GM19238 (cell line): Measurements from ENCODE around the gene MCEMP1.
A peak's percentile ranks its signal among the peaks of the same experiment; 100 is the strongest.

ENCODE experiments used
- DNase-seq: peaks from one replicate; pipeline ENCODE4 v3.0.0; 2011; ENCODE audit warnings: low spot score; ENCODE audit not compliant: insufficient read length

The MCEMP1 gene

GRCh38 chr19:7670790-7671189 is 6.1 kb upstream of the MCEMP1 start:
- no peak for DNase-seq

- no peak for DNase-seq
Observed at GRCh38 chr19:7672522-7672921, 4.4 kb upstream of the MCEMP1 start.

DNA sequence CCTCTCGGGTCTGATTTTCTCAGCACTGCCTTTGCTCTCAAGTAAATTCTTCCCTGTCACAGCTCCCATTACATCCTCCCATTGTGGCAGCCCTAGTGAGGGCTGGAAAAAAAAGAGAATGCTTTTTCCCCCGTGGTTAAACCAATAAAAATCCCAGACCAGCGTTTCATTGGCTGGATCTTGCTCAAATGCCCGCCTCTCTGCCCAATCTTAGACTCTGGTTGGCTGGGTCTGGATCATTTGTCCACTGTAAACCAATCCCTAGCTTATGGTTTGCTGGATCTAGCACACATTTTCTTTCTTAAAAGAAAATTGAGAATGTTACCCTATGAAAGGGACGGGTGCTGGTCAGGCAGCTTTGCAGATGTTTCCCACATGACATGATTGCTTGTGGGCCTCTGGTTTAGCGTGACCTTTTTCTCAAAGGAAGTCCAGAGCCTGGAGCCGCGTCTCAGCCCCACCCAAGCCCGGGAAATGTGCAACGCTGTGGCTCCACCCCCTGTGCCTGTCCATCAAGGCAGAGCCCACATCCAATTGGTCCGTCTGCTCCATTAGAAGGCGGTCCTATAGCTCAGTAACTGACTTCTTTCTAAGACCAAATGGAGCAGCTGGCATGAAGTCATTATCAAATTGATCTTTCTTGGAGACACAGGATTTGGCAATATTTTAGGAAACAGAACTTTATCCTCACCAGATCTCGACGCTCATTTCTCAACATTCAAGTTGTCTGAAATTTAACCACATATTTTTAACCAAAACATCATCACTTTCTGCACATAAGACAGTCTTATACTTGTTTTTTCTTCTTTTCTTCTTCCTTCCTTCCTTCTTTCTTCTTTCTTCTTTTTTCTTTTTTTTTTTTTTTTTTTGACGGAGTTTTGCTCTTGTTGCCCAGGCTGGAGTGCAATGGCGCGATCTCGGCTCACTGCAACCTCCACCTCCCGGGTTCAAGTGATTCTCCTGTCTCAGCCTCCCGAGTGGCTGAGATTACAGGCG is 2.6 kb upstream of the MCEMP1 start:
- no peak for DNase-seq

GRCh38 chr19:7676376-7676775 is 514 bp upstream of the MCEMP1 start:
- no peak for DNase-seq

DNA sequence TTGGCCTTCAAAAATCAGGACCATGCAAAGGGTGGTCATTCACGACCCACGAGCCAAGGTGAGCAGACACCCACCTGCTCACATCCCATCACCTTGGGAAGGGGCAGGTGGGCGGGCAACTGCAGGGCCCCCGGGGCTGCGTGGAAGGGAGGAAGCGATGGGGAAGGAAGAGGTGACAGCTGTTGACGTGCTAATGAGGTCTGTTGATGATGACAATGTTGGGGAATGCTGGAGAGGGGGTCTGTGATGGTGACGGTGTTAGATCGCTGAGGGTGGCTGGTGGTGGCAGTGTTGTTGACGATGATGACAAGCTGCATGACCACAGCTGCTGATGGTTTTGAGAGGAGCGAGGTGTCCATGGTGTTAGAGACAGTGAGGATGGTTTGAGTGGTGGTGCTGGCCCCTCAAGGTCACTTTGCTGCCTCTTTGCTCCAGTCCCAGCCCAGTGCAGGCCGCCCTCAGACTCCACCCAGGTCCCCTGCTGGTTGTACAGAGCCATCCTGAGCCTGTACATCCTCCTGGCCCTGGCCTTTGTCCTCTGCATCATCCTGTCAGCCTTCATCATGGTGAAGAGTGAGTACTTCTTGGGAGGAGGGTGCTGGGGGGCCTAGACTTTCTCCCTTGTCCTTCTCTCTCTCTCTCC is 900 bp downstream of the MCEMP1 start:
- no peak for DNase-seq

DNA sequence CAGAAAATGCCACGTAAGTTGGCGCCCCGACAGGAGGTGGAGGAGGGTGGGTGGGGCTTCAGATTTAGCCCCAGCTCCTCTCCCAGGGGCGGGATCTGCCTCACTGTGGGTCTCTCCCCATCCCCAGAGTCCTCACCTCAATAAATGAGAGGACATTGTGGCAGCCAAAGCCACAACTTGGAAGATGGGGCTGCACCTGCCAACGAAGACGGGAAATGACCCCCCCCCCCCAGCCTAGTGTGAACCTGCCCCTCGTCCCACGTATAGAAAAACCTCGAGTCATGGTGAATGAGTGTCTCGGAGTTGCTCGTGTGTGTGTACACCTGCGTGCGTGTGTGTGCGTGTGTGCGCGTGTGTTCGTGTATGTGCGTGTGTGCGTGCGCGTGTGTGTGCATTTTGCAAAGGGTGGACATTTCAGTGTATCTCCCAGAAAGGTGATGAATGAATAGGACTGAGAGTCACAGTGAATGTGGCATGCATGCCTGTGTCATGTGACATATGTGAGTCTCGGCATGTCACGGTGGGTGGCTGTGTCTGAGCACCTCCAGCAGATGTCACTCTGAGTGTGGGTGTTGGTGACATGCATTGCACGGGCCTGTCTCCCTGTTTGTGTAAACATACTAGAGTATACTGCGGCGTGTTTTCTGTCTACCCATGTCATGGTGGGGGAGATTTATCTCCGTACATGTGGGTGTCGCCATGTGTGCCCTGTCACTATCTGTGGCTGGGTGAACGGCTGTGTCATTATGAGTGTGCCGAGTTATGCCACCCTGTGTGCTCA is 2.3 kb downstream of the MCEMP1 start:
- peak; percentile 62 for DNase-seq

DNA sequence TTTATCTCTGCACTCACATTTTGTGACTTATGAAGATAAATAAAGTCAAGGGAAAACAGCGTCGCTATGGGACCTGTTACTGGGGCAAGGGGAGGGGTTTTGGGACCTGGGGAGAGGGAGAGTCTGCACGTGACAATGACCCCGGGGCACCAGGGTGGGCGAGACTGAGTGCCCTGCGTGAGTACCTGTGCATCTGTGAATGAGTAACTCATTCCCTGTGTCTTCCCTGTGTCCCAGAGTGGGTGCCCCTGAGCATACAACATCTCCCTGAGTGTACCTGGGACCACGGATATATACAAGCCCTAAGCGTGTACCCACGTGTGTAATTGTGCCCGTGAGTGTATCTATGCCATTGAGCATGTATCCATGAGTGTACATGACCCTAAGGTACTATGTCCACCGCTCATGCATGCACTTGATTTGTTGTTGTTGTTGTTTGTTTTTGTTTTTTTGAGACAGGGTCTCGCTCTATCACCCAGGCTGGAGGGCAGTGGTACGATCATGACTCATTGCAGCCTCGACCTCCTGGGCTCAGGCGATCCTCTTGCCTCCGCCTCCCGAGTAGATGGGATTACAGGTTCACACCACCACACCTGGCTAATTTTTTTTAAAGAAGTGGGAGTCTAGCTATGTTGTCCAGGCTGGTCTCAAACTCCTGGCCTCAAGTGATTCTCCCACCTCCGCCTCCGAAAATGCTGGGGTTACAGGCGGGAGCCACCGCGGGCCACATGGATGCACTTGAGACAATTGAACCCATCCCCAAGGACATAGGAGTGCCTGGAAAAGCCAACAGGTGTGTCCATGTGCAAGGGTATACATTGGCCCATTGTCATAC is 3.1 kb downstream of the MCEMP1 start:
- DNase-seq: no peak

DNA sequence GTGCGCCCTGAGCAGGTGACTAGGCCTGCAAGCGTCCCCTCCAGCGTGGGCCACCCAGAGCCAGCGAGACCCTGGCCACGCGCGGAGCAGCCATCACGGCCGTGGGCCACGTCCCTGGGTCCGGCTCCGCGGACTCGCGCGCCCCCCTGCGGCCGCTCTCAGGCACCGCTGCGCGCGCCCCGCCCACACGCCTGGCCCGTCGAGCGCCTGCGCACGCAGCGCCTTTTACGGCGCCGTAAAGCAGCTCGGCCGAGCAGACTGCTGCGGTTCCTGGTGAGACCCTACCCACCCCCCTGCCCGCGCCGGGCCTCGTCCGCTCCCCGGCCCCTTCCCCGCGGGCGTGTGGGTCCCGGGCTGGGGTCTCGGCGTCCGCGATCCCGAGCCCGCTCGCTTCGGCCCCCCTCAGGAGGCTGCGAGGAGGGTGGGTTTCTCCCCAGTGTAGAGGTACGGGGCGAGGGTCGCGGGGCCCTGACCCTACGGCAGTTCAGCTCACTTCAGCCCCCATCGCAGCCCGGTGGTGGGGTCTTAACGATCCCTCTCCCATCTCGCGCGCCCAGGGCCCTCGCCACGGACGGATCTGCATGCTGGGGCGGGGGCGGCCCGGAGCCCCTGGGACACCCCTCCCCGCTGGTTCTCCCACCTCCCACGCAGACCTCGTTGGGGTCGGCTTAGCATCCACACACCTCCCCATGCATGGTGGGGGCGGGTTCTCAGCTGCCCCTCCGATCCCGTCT is 3.9 kb downstream of the MCEMP1 start, which contains the start of gene TRAPPC5:
TSS of gene TRAPPC5 (plus strand) at position 228 of the 734 bp plus-strand sequence. CDS start 1,421 bp downstream, outside the sequence.
- peak; percentile 83 for DNase-seq

- peak; percentile 89 for DNase-seq
Observed at GRCh38 chr19:7681340-7682174, 4.7 kb downstream of the MCEMP1 start.

DNA sequence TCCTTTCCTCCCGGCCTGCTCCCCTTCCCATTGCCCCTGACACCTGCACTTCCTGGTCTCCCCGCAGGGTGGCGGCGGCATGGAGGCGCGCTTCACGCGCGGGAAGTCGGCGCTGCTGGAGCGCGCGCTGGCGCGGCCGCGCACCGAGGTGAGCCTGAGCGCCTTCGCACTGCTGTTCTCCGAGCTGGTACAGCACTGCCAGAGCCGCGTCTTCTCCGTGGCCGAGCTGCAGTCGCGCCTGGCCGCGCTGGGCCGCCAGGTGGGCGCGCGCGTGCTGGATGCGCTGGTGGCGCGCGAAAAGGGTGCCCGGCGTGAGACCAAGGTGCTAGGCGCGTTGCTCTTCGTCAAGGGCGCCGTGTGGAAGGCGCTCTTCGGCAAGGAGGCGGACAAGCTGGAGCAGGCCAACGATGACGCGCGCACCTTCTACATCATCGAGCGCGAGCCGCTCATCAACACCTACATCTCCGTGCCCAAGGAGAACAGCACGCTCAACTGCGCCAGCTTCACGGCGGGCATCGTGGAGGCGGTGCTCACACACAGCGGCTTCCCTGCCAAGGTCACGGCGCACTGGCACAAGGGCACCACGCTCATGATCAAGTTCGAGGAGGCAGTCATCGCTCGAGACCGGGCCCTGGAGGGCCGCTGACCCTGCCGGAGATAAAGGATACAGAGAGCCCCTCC is 5.4 kb downstream of the MCEMP1 start:
- no peak for DNase-seq

GRCh38 chr19:7685546-7686445 is 8.9 kb downstream of the MCEMP1 start:
- DNase-seq: no peak

GRCh38 chr19:7687177-7687576 is 10.3 kb downstream of the MCEMP1 start:
- no peak for DNase-seq

GRCh38 chr19:7689165-7689564 is 12.3 kb downstream of the MCEMP1 start:
- no peak for DNase-seq

DNA sequence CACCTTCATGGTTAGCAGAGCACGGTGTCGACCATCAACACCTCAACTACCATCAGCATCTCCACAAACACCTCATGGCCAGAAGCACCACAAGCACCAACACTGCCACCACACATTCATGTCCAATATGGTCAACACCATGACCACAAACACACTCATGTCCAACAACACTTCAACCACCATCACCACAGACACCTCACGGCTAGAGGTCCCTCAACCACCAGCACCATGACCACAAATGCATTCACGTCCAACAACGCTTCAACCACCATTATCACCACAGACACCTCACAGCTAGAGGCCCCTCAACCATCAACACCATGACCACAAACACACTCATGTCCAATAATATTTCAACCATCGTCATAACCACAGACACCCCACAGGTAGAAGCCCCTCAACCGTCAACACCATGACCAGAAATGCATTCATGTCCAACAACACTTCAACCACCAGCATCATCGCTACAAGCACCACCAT is 13.9 kb downstream of the MCEMP1 start:
- DNase-seq: no peak

GRCh38 chr19:7691497-7691896 is 14.6 kb downstream of the MCEMP1 start:
- DNase-seq: no peak

DNA sequence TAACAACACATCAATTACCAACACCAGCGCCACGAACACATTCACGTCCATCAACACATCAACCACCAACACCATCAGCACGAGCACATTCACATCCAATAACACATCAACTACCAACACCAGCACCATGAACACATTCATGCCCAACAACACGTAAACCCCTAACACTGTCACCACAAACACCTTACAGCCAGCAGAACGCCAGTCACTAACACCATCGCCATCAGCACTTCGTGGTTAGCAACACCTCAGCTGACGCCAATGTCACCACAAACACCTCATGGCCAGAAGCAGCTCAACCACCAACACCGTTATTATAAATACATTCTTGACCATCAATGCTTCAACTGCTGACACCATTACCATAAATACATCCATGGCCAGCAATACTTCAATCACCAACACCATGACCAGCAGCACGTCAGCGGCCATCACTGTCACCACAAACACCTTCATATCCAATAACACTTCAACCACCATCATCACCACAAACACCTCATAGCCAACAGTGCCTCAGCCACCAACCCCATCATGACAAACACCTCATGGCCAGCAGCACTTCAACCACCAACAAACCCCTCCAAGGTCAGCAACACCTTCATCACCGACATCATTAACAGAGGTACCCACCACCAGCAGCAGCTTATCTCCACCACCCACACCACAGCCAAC is 15.7 kb downstream of the MCEMP1 start:
- DNase-seq: no peak

DNA sequence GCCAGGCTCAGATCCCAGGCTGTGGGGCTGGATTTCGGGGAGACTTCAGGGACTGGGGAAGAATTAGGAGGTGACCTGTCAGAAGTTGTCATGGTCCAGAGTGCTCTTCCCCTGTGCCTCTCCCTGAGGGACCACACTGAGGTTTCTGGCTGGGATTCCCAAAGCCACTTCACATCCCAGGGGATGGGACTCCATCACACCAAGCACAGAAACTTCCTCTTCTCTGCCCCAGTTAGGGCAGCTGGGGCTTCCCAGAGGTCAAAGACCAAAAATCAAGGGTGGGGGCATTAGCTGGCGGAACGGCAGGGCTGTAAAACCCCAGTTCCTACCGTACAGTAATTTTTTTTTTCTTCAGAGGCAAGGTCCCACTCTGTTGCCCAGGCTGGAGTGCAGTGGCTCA is 17.6 kb downstream of the MCEMP1 start:
- no peak for DNase-seq
